Esophagus mucosa (tissue), 1 donor: Measurements from ENCODE around the gene BMPR1A. TPM values are rescaled to one million over a fixed set of nuclear protein-coding genes. Genes with fewer than 3 reads are reported as not detected.

Source experiments
- ATAC-seq: fragments of 200-7000 bp; cut with Tn5 transposase; one replicate; pipeline ENCODE4 v1.9.1; 2020
- total RNA-seq: library from RNA; stranded (reverse); gene quantifications from one replicate; pipeline ENCODE4 v1.2.4, GENCODE V29; 2023
- donor health status: DM: yes; HTN: yes; CAD: no.

The BMPR1A gene
- total RNA-seq, 1 donor from 2014 or later: 17.3 TPM

GRCh38 chr10:86803156-86803555, 46.7 kb downstream of the BMPR1A start:
- ATAC-seq: no peak

GRCh38 chr10:86804805-86805204, 48.4 kb downstream of the BMPR1A start:
- ATAC-seq: no peak

DNA sequence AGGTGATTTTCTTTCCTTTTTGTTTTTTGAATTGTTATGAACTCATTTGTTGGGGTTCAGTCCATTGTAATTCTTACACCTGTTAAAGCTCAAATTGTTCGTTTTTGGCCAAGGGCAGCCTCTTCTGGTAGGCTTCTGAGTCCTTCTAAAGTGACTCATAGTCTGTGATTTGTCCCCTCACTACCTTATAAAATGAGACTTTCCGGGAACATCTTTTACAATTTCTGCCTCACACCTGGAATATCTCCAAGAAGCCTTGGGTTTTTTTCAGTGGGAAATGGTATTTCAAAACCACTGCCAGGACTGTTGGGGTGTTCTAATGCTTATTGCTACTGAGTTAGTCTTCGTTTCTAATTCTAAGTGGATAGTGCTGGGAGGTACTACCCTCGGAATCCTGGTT, 56.7 kb downstream of the BMPR1A start:
- no peak for ATAC-seq

DNA sequence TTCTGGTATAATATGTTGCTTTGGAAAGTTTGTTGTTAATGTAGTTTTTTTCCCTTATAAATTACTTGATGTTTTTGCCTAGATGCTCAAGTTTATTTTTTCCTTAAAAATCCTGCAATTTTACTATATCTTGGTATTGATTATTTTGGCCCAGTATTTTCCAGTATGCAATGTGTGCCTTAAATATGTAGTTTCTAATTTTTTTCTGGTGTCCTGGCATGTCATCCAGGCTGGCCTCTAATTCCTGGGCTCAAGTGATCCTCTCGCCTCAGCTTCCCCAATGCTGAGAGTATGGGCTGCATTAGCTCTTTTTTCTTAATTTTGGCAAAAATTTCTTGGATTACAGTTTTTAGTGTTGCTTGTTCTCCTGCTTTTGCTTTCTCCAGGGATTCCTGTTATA, 57.6 kb downstream of the BMPR1A start:
- ATAC-seq: no peak

DNA sequence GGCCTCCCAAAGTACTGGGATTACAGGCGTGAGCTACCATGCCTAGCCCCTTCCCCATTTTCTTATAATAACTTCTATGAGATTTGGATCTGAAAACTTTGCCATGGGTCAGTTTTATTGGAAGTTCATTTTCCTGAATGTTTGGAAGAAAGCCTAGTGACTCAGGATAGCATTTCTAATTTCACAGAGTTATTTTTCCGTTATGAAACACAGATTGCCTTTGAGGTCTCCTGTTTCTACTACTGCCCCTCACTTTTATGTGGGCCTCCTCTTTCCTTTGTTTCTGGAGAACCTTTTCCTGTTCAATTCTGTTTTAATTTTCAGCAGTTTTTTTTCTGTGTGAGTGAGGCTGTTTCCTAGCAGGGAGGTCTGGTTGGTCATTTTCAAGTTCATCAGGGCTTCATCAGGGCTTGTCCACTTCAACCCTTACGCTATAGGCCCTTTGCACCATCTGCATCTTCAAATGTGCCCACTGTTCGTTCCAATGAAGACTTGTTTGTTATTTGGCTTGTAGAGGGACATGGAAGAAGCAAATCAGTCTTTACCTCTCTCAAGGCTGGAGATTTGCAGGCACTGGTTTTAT, 58.7 kb downstream of the BMPR1A start:
- ATAC-seq: no peak

DNA sequence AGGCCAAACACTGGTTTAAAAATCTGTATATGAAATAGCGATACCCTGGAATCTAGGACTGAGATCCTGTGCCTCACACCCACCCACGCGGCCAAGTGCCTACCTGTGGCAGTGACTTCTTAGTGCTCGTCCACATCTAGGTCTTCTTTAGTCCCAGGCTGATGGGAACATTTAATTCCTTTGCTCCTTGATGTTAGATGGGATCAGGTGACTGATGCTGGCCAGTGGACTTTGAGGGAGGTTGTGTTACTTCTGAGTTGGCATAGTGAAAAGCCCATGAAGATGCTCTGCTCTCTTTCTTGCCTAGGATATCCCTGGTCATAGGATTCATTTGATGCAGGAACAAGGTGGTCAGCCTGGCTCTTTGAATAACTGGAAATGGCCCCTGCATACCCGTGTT, 59.2 kb downstream of the BMPR1A start:
- ATAC-seq: no peak

DNA sequence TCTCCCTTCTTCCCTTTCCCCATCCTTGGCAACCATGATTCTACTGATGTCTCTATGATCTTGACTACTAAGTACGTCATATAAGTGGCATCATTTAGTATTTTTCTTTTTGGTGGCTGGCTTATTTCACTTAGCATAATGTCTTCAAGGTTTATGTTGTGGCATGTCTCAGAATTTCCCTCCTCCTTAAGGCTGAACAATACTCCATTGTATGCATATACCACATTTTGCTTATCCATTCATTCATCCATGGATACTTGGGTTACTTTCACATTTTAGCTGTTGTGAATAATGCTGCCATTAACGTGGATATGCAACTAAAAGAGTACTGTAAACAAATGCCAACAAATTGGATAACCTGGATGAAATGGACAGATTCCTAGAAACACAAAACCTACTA, 60.8 kb downstream of the BMPR1A start:
- ATAC-seq: no peak

DNA sequence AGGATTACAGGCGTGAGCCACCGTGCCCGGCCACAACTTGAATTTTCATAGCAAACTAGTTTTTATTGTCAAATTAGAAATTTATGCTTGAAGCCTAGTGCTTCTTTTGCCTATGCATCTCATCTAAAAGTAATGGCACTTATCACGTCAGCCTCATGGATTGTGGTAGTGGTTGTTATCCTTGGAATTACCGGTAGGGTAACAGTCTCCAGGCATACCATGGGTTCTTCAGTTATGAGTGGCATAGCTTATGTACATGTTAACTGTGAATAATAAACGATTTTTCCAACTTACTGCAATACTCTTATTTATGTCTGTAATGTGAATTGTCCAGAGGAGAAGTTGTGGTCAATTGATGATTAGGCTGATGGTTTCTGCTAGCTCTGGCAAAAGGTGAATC, 63.1 kb downstream of the BMPR1A start:
- ATAC-seq: no peak

GRCh38 chr10:86820509-86820908, 64.1 kb downstream of the BMPR1A start:
- no peak for ATAC-seq

GRCh38 chr10:86821388-86821999, 65.1 kb downstream of the BMPR1A start:
- no peak for ATAC-seq

- ATAC-seq: no peak
These were observed 67.1 kb downstream of the BMPR1A start for GRCh38 chr10:86823565-86823964.

DNA sequence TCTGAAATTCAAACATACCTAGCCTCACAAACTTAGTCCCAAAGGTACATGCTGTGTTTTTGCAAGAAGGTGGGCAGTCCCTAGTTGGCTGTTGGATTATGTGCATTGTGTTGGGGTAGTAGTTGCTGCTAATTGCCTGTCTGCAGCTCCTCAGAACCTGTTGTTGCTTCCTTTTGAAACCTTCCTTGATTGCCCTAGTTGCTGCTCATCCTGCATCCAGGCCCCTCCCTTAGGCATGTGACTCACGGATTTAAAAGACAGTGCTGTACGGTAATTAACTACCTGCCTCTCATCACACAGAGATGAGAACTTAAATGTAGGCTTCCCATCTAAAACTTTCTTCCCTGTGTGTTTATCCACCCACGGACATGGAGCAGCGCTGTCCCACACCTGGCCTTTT, 67.7 kb downstream of the BMPR1A start:
- peak; percentile 52 for ATAC-seq

GRCh38 chr10:86825366-86825765, 68.9 kb downstream of the BMPR1A start:
- ATAC-seq: no peak

- no peak for ATAC-seq
These were observed 71.2 kb downstream of the BMPR1A start for GRCh38 chr10:86827639-86828038.

GRCh38 chr10:86828145-86828544, 71.7 kb downstream of the BMPR1A start:
- ATAC-seq: no peak

DNA sequence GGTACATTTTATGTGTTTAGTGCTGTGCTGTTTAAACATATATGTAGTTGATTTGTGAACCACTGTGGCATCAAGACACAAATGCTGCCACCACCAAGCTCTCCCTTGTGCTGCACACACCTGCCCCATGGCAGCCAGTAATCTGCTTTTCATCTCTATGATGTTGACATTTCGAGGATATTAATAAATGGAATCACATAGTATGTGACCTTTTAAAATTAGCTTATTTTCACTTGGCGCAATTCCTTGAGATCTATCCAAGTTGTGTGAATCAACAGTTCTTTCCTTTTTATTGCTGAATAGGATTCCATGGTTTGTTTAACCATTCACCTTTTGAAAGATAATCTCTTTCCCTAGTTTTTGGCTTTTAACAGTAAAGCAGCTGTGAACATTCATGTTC, 73.1 kb downstream of the BMPR1A start:
- no peak for ATAC-seq

GRCh38 chr10:86830043-86830591, 73.7 kb downstream of the BMPR1A start:
- ATAC-seq: no peak

- ATAC-seq: no peak
These were observed 77.5 kb downstream of the BMPR1A start for GRCh38 chr10:86833969-86834368.

DNA sequence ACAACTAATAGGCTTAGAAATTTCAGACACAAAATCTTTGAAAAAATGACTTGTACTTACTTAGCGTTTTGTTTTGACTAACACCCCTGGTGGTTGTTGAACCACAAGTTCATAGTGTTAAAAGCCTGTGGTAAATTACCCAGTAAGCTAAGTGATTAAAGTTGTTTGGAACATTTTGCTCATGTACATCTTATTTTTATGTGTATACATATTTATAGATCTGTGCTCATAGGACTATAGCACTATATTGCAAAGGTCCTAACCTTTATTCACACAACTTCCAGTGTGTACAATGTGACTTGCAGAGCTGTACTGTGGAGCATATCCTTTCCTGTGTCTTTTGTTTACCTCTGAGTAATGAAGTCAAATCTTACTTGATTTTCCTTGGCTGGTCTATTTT, 79.6 kb downstream of the BMPR1A start:
- ATAC-seq: no peak

DNA sequence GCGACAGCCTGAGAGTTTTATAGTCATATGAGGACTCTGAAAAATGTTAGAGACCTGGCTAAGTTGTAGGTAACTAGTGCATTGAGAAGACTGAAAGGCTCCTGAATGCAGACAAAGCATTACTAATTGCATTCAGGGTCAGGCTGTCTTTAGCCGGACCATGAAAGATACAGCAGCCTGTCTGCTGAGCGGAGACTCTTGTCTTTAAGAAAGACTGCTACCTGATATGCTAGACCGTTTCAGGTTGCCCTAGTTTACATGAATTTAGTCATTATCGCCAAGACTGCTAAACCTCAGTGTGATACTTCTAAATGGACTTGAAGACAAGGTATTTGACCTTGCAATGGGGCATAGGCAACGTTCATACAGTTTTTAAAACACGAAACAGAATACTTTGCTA, 81.2 kb downstream of the BMPR1A start:
- no peak for ATAC-seq

DNA sequence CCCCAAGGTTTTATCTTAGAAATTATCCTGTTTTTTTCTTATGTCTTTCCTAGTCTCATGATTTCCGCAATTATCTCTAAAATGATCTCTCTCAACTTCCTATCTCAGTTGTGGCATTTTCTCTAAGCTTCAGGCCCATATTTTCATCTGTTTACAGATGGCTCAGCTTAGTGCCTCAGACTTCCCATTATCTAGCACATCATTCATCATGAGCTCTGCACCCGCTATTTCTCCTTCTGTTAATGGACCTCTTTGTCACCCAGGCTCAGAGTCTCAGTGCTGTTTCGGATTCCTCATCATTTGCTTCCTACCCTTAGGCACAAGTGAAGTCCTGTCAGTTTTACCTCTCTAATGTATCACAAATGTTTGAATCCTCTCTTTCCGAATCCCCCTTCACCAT, 84.1 kb downstream of the BMPR1A start:
- ATAC-seq: no peak

- no peak for ATAC-seq
These were observed 89.7 kb downstream of the BMPR1A start for GRCh38 chr10:86846088-86846487.

DNA sequence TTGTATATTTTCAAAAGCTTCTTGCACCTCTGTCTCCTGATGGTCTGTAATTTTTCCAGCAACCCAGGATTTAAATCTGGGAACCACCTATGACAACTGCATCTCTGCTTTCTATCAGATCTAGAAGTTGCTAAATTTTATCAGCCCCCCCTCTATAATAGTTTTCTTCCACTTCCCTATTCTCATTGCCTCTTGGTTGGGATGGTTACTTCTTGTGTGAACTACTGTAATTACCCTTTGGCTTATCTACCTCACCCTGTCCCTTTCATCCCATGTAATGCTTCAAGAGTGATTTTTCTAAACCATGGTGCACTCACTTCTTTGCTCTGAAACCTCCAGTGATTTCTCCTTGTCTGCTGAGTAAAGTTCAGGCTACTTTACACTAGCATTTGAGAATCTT, 92.3 kb downstream of the BMPR1A start:
- no peak for ATAC-seq

- no peak for ATAC-seq
These were observed 92.9 kb downstream of the BMPR1A start for GRCh38 chr10:86849181-86849894.
